GM19468 (cell line): ENCODE results near the gene OLAH.
"Not testable (repeated sequence)": the region's sequence is repeated elsewhere in the genome, so short reads cannot be mapped to it uniquely, and the experiment has no call there.

ENCODE experiments used
- ATAC-seq: cut with Tn5 transposase; IDR thresholded peaks from one replicate; pipeline ENCODE4 v1.9.1; 2021; ENCODE audit warnings: mild to moderate bottlenecking, moderate library complexity, moderate number of reproducible peaks; ENCODE audit not compliant: unreplicated experiment; ENCODE audit errors: extremely low read depth

Gene OLAH

GRCh38 chr10:15043674-15044073, at the start of gene OLAH:
TSS of gene OLAH (plus strand) at chr10:15043943. CDS start at chr10:15047289, 3,346 bp downstream.
- no peak for ATAC-seq

GRCh38 chr10:14995964-14996565, 47.7 kb upstream of the OLAH start:
- ATAC-seq, result no peak

- not testable (repeated sequence) for ATAC-seq
Measured at GRCh38 chr10:15013530-15013929, 30.2 kb upstream of the OLAH start.

- ATAC-seq, result no peak
Measured at GRCh38 chr10:15015451-15015850, 28.3 kb upstream of the OLAH start.

- ATAC-seq, result not testable (repeated sequence)
Measured at GRCh38 chr10:15020966-15021365, 22.8 kb upstream of the OLAH start.

GRCh38 chr10:15023079-15023478, 20.7 kb upstream of the OLAH start:
- not testable (repeated sequence) for ATAC-seq

GRCh38 chr10:15024017-15025004, 19.4 kb upstream of the OLAH start:
- ATAC-seq, result not testable (repeated sequence)

- ATAC-seq, result not testable (repeated sequence)
Measured at GRCh38 chr10:15025040-15025439, 18.7 kb upstream of the OLAH start.

GRCh38 chr10:15027741-15028140, 16.0 kb upstream of the OLAH start:
- ATAC-seq, result no peak

- no peak for ATAC-seq
Measured at GRCh38 chr10:15035385-15036301, 8.1 kb upstream of the OLAH start.

GRCh38 chr10:15037691-15038090, 6.1 kb upstream of the OLAH start:
- ATAC-seq, result no peak

GRCh38 chr10:15038416-15038815, 5.3 kb upstream of the OLAH start:
- ATAC-seq, result no peak

GRCh38 chr10:15045380-15045779, 1.6 kb downstream of the OLAH start:
- no peak for ATAC-seq

GRCh38 chr10:15046626-15047025, 2.9 kb downstream of the OLAH start:
- no peak for ATAC-seq

GRCh38 chr10:15049533-15049932, 5.8 kb downstream of the OLAH start:
- no peak for ATAC-seq

- no peak for ATAC-seq
Measured at GRCh38 chr10:15052121-15052520, 8.4 kb downstream of the OLAH start.

- no peak for ATAC-seq
Measured at GRCh38 chr10:15053061-15053460, 9.3 kb downstream of the OLAH start.

- ATAC-seq, result no peak
Measured at GRCh38 chr10:15058689-15059088, 14.9 kb downstream of the OLAH start.

GRCh38 chr10:15059914-15060313, 16.2 kb downstream of the OLAH start:
- ATAC-seq, result no peak

- no peak for ATAC-seq
Measured at GRCh38 chr10:15060638-15061037, 16.9 kb downstream of the OLAH start.
